HG03095 (cell line): ENCODE data around the gene STXBP3.
"Not testable (repeated sequence)": the region's sequence is repeated elsewhere in the genome, so short reads cannot be mapped to it uniquely, and the experiment has no call there.

Source experiments
- ATAC-seq: cut with Tn5 transposase; IDR thresholded peaks from one replicate; pipeline ENCODE4 v1.9.1; 2021; ENCODE audit warnings: moderate library complexity; ENCODE audit not compliant: unreplicated experiment

STXBP3 gene

GRCh38 chr1:108746382-108747170, at the start of gene STXBP3:
Gene STXBP3 (plus strand): TSS chr1:108746674. CDS start chr1:108746738, 64 bp downstream.
- ATAC-seq, result peak; percentile 86

- ATAC-seq, result no peak
These were observed 46.8 kb upstream of the STXBP3 start for GRCh38 chr1:108699375-108700332.

GRCh38 chr1:108701176-108701849, 45.2 kb upstream of the STXBP3 start:
- no peak for ATAC-seq

- ATAC-seq, result not testable (repeated sequence)
These were observed 44.4 kb upstream of the STXBP3 start for GRCh38 chr1:108702109-108702508.

- ATAC-seq, result no peak
These were observed 42.5 kb upstream of the STXBP3 start for GRCh38 chr1:108703939-108704338.

- no peak for ATAC-seq
These were observed 42.0 kb upstream of the STXBP3 start for GRCh38 chr1:108704496-108704895.

- no peak for ATAC-seq
These were observed 39.8 kb upstream of the STXBP3 start for GRCh38 chr1:108706643-108707042.

- no peak for ATAC-seq
These were observed 37.5 kb upstream of the STXBP3 start for GRCh38 chr1:108708691-108709660.

- no peak for ATAC-seq
These were observed 33.8 kb upstream of the STXBP3 start, which contains the start of gene FNDC7 for GRCh38 chr1:108712606-108713150. Gene FNDC7 (plus strand): TSS chr1:108712908. CDS start chr1:108712934, 26 bp downstream.

- ATAC-seq, result no peak
These were observed 30.5 kb upstream of the STXBP3 start for GRCh38 chr1:108715932-108716331.

GRCh38 chr1:108716437-108717230, 29.8 kb upstream of the STXBP3 start:
- ATAC-seq, result no peak

- ATAC-seq, result no peak
These were observed 28.6 kb upstream of the STXBP3 start for GRCh38 chr1:108717774-108718316.

GRCh38 chr1:108718927-108719655, 27.4 kb upstream of the STXBP3 start:
- no peak for ATAC-seq

GRCh38 chr1:108719656-108720435, 26.6 kb upstream of the STXBP3 start:
- no peak for ATAC-seq

- ATAC-seq, result no peak
These were observed 24.2 kb upstream of the STXBP3 start for GRCh38 chr1:108722292-108722691.

GRCh38 chr1:108725906-108726305, 20.6 kb upstream of the STXBP3 start:
- no peak for ATAC-seq

- ATAC-seq, result no peak
These were observed 18.0 kb upstream of the STXBP3 start for GRCh38 chr1:108728327-108728923.
